ENCODE data around the gene SH3PXD2B. TPM values are rescaled to one million over a fixed set of nuclear protein-coding genes. Genes with fewer than 3 reads are reported as not detected.
"Not testable (repeated sequence)": the region's sequence is repeated elsewhere in the genome, so short reads cannot be mapped to it uniquely, and the experiment has no call there.

Gene SH3PXD2B
- polyA plus RNA-seq, 1 donor, result 27.8 TPM

GRCh38 chr5:172370237-172370640 is 84.1 kb downstream of the SH3PXD2B start:
- DNase-seq (ENCODE audit: low read depth), result no peak

GRCh38 chr5:172368699-172369098 is 85.6 kb downstream of the SH3PXD2B start:
- not testable (repeated sequence) for DNase-seq (ENCODE audit: low read depth)

- DNase-seq (ENCODE audit: low read depth), result no peak
Measured at GRCh38 chr5:172365948-172366608, 88.2 kb downstream of the SH3PXD2B start.

GRCh38 chr5:172364773-172365172 is 89.6 kb downstream of the SH3PXD2B start:
- no peak for DNase-seq (ENCODE audit: low read depth)

- no peak for DNase-seq (ENCODE audit: low read depth)
Measured at GRCh38 chr5:172362755-172363154, 91.6 kb downstream of the SH3PXD2B start.

- DNase-seq (ENCODE audit: low read depth), result no peak
Measured at GRCh38 chr5:172361566-172362238, 92.6 kb downstream of the SH3PXD2B start.

GRCh38 chr5:172358345-172358744 is 96.0 kb downstream of the SH3PXD2B start:
- DNase-seq (ENCODE audit: low read depth), result no peak

- DNase-seq (ENCODE audit: low read depth), result no peak
Measured at GRCh38 chr5:172356527-172356926, 97.8 kb downstream of the SH3PXD2B start.

- DNase-seq (ENCODE audit: low read depth), result no peak
Measured at GRCh38 chr5:172356047-172356446, 98.3 kb downstream of the SH3PXD2B start.

GRCh38 chr5:172353846-172354245 is 100.5 kb downstream of the SH3PXD2B start:
- no peak for DNase-seq (ENCODE audit: low read depth)

GRCh38 chr5:172353271-172353812 is 101.0 kb downstream of the SH3PXD2B start:
- DNase-seq (ENCODE audit: low read depth), result no peak

- DNase-seq (ENCODE audit: low read depth), result not testable (repeated sequence)
Measured at GRCh38 chr5:172352526-172352925, 101.8 kb downstream of the SH3PXD2B start.

GRCh38 chr5:172351240-172351778 is 103.0 kb downstream of the SH3PXD2B start:
- no peak for DNase-seq (ENCODE audit: low read depth)

- DNase-seq (ENCODE audit: low read depth), result no peak
Measured at GRCh38 chr5:172350212-172351181, 103.8 kb downstream of the SH3PXD2B start.

GRCh38 chr5:172348733-172349132 is 105.6 kb downstream of the SH3PXD2B start:
- DNase-seq (ENCODE audit: low read depth), result not testable (repeated sequence)

GRCh38 chr5:172348084-172348483 is 106.2 kb downstream of the SH3PXD2B start:
- DNase-seq (ENCODE audit: low read depth), result no peak

GRCh38 chr5:172347496-172348052 is 106.8 kb downstream of the SH3PXD2B start:
- DNase-seq (ENCODE audit: low read depth), result no peak

GRCh38 chr5:172345881-172346280 is 108.4 kb downstream of the SH3PXD2B start:
- DNase-seq (ENCODE audit: low read depth), result no peak

- DNase-seq (ENCODE audit: low read depth), result no peak
Measured at GRCh38 chr5:172344855-172345409, 109.4 kb downstream of the SH3PXD2B start.

- no peak for DNase-seq (ENCODE audit: low read depth)
Measured at GRCh38 chr5:172343741-172344140, 110.6 kb downstream of the SH3PXD2B start.

GRCh38 chr5:172342918-172343317 is 111.4 kb downstream of the SH3PXD2B start:
- no peak for DNase-seq (ENCODE audit: low read depth)
